M059J (cell line): ENCODE measurements around the gene ANKRD13D. TPM values are rescaled to one million over a fixed set of nuclear protein-coding genes. Genes with fewer than 3 reads are reported as not detected.

ENCODE experiments used
- DNase-seq: peaks from one replicate; pipeline ENCODE4 v3.0.0-alpha.2; 2012; ENCODE audit warnings: low read depth
- total RNA-seq: library from RNA; depleted of rRNA; stranded (reverse); fragments of >200 nt; shearing (Covaris generic); gene quantifications from 2 replicates; pipeline ENCODE4 v1.2.3, GENCODE V29; 2014

ANKRD13D gene
- total RNA-seq, 1 experiment from 2014 or later, result 14.9 TPM

DNA sequence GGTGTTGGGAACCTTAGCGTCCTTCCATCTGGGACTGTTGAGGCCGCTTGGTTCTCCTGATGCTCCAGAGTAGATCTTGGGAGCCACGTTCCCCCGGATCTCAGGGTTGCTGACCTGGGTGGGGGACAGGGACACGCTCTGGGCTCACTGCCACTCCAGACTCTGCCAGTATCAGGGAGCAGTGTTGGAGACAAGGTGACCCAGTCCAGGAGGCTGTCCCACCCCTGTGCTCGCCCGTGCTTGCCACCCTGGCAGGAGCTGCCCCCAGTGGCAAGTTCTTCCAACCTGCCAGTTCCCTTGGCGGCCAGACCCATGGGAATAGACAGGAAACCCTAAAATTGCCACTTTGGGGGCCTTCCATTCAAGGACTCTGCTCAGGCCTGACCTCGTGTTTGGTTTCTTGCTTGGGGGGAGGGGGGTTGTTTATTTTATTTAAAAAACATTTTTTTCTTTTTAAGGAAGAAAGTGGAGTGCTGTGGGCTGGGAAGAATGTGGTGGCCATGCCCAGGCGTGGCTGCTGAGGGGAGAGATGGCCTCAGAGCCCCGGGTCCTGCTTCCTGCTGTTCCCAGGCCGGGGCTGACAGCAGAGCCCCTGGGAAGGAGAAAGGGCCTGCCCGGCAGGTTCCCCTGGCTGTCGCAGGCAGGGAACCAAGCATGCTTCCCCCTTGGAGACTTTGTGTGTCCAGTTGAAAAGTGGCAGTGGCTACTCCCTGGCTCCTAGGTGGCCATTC lies 15.7 kb upstream of the ANKRD13D start:
- DNase-seq, result no peak

DNA sequence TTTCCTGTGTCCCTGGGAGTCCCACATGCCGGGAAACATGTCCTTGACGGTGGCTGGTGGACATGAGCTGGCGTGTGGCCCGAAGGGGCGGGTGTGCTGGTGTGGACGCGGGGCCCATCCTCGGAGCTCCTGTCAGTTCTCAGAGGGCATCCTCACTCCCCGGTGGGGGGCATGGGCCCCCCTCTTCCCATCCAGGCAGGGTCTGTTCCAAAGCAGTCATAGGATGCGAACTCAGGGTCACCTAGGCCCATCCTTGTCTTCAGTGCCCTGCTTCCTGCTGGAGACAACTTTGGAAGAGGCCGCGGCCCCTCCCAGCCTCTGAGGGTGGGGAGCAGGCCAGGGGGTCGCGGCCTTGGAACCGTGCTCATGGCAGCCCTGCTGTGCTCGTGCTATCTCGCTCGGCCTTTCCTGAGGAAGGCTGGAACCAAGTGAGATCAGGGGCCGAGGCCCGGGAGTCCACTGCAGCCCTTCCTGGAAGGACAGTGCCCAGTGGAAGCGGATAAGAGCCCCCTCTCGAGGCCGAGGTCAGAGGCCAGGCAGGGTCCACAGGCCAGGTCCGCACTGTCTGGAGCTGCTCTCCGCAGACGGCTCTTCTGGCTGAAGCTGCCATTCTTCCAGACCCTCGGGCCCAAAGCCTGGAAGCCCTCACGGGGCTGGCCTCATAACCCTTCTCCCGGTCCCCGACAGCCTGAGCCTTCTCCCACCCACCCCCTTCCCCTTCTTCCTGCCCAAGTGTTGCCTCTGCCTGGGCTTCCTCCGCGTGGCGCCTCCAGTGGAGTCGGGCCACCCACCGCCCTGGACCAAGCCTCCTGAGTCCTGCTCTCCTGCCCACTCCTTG lies 14.1 kb upstream of the ANKRD13D start:
- no peak for DNase-seq

DNA sequence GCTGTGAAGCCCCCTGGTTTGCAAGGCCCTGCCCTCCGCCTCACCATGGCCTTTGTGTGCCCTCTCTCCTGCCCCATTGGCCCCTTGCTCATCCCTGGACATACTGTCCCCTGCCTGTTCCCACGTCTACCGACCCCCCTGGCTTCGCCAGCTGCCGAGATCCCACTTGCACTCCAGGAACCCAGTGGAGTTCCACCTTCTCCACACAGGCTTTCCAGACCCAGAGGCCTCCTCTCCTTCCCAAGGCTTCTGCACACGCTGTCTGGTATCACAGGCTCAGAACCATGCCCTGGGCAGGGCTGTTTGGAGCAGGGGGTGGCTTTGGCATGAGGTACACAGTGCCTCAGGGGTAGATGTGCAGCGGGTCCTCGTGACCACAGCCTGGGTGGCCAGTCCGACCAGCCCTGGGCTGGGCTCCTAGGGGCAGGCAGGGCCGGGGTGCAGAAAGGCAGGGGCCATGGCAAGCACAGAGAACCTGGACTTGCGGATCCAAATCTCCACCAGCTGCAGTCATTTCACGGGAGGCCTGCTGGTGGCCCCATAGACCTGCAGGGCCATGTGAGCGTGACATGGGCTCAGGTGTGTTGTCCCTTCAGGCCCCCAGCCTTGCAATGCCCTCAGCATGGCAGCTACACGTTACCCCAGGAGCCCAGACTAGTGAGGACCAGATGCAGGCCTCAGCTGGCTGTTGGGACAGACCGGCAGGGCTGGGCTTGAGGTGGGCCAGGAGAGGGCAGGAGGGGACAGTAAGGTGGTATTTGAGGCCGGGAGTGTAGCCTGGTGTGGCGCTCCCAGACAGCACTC lies 13.3 kb upstream of the ANKRD13D start:
- no peak for DNase-seq

DNA sequence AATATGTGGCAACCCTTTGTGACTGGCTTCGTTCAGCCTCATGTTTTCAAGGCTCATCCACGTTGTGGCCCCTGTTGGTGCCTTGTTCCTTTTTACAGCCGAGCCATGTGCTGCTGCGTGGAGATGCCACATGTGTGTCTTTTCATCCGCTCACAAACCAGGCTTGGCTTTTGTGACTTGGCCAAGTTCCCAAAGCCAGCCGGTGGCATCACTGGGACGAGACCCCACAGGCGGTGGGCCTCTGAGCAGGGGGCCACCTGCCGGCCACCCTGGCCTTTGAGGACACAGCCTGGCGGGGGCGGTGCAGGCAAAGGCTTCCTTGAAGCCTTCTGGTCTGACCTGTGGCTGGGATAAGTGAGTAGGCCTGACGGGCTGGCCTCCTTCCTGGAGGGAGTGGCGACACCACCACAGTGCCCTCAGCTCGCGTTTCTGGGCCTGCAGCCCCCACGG lies 12.3 kb upstream of the ANKRD13D start:
- DNase-seq, result no peak

DNA sequence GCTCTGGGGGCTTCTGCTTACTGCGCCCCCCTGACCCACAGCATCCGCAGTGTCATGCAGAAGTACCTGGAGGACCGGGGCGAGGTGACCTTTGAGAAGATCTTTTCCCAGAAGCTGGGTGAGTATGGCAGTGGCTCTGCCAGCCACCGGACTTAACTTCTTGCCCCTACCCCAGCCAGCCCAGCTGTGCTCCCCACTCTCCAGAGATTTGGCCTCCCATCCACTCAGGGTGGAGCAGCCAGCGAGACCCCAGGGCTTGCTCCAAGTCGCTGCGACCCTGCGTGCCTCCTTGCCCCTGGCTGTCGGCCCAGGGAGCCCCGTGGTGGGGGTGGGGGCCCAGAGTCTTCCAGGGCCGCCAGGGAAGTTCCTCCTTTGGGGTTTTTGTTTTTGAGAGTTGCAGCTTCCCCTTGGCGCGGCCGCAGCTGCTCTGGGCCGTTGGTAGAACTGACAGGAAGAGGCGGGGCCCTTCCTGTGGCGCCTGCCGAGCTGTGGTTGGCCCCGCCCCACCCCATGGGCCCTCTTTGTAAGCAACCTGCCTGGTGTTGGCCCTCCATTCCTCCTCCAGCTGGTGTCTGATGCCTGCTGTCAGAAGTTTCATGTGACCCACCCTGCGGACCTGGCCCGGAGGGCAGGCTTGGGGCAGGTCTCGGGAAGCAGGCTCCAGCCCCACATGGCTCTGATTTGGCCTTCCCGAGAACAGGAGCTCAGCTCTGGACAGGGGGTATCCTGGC lies 11.7 kb upstream of the ANKRD13D start:
- DNase-seq, result no peak

DNA sequence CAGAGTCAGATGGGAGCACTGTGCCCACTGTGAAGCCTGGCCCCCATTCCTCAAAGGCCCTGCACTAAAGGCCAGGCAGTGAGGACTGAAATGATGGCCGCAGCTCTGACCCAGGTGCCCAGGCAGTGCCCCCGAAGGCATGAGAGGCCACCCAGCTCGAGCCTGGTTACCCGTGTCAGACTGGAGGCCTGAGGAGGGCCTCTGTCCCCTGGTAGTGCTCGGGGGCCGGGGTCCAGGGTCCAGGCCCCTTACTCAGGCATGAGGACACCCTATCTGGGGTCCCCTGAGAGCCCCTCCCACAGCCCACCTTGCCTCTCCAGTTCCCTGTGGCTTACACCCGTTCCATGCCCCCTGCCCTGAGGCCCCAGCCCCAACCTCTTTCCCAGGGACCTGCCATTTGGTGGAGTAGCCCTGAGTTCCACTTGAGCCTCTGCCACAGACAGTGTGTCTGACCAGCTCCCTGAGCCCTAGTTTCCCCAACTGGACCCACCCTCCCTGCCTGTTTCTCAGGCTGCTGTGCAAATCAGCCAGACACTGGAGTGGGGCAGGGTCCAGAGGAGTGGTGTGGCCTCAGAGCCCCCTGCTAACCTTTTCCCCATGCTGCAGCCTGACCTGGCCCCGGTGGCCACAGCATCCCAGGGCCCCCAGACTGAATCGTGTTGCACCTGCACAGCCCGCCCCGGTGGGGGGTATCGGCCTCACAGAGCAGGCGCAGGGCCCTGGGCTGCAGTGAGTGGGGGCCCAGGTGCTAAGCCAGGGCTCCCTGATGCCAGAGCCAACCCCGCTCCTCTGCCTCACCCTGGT lies 10.8 kb upstream of the ANKRD13D start:
- no peak for DNase-seq

DNA sequence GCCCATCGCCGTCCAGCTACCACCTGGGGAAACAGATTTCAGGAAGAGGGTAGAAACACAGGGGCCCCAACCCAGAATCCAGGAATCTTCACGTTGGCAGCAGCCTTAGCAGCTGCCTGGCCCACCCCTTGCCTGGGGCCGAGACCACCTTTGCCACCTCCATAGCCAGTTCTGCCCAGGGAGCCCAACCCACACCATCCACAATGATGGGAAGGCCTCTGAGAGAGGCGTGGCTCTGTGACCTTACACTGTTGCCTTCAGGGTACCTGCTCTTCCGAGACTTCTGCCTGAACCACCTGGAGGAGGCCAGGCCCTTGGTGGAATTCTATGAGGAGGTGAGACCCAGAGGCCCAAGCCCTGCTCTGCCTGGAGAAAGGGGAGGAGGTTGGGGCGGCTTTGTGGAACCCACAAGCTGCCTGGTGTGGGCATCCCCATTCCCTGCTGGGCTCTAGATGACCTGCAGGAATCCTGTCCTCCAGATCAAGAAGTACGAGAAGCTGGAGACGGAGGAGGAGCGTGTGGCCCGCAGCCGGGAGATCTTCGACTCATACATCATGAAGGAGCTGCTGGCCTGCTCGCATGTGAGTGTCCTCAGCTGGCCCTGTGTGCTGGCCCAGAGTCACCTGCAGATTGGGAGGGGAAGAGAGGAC lies 10.0 kb upstream of the ANKRD13D start:
- no peak for DNase-seq

DNA sequence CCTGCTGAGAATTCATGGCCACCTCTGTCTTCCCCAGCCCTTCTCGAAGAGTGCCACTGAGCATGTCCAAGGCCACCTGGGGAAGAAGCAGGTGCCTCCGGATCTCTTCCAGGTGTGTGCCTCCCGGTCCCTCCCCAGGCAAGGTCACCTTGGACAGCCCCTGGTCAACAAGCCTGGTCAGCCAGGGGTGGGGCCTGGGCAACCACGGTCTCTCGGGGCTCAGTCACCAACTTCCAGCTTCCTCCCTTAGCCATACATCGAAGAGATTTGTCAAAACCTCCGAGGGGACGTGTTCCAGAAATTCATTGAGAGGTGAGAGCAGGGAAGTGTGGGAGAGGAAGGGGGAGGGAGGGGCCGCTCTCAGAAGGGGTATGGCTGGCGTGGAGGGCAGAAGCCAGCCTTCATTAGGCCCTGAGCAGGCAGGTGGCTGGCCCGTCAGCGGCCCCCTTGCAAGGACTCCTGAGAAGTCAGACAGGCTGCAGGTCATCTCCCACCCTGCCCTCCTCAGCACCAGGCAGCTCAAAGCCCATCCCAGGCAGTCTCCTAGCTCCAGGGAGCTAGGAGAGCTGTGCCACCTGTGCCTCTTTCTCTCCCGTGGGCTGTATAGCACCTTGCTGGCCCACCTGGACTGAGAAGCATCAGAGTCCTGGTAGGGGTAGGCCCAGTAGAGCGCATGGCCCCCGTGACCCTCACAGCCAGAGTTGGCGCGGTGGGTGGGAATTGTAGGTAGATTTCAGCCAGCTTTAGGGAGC lies 9.3 kb upstream of the ANKRD13D start:
- no peak for DNase-seq

DNA sequence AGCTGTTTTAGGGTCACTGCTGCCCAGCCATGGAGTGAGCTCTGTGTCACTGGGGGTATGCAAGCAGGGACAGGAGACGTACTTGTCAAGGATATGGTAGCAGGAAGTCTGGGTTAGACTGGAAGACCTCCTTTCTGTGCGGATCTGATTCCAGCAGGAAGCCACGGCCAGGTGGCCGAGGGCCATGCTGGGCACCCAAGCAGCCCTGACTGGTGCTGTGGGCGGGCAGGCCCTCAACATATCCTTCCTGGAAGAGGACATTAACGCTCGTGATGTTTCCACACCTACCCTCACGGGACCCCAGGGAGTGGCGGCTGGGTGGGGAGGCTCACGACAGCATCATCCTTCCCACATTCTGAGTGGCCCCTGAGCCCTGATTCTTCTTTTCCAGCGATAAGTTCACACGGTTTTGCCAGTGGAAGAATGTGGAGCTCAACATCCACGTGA lies 8.7 kb upstream of the ANKRD13D start:
- no peak for DNase-seq

DNA sequence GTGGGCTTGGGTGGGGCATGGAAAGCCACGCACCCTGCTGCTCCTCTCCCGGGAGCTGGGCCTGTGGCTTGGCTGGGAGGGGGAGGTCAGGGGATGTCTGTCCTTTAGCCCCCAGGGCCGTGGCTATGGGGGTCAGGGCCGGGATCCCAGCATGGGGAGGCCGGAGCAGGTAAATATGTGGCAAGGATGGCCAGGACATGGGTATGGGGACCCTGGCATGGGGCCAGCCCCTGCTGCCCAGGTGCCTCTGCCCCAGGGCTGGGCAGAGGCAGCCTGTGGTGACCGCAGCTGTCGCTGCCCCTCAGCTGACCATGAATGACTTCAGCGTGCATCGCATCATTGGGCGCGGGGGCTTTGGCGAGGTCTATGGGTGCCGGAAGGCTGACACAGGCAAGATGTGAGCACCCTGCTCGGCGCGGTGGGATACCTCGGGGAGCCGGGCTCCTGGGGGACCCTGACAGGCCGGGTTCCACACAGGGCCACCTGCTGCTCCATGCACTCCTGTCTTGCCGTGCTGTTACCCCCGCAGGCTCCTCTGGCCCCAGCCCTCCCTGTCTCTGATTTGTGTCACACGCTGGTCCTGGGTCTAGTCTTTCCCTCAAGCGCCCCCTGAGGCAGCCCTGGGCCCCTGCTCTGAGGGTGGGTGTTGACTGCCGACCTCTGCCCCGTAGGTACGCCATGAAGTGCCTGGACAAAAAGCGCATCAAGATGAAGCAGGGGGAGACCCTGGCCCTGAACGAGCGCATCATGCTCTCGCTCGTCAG lies 8.1 kb upstream of the ANKRD13D start:
- no peak for DNase-seq

DNA sequence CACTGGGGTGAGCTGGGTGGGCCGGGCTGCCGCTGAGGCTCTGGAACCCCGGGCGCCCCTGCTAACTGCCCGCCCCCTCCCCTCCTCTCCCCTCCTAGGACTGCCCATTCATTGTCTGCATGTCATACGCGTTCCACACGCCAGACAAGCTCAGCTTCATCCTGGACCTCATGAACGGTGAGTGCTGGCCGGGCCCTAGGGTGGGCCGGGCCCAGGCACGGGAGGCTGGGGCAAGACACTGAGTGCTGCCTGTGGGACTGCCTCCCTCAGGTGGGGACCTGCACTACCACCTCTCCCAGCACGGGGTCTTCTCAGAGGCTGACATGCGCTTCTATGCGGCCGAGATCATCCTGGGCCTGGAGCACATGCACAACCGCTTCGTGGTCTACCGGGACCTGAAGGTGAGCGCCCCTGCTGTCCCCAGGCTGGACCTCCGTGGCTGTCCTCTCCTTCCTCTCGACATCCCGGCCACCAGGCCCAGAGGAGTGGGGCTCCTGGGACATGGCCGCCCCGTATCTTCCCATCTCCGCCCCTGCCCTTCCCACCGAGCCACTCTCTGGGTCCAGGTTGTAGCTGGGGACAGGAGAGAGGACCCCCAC lies 7.5 kb upstream of the ANKRD13D start:
- DNase-seq, result no peak

DNA sequence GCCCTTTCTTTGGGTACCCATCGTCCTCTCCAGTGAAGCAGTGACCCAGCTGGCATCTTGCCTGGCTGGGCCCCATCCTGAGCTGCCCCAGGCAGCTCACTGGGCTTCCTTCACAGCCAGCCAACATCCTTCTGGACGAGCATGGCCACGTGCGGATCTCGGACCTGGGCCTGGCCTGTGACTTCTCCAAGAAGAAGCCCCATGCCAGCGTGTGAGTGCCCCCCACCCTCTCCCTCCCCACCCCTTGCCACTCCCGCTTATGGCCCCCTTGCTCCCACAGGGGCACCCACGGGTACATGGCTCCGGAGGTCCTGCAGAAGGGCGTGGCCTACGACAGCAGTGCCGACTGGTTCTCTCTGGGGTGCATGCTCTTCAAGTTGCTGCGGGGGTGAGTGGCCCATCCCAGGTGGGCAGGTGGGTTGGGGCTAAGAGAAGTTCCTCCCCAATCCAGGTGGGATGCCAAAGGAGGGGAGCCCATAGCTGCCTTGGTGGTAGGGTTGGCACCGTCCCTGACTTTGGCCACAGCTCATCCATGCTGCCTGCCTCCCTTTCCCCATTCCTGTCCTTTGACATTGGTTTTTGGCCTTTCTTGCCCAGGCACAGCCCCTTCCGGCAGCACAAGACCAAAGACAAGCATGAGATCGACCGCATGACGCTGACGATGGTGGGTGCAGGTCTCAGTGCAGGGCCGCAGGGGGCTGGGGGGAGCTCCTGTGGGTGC lies 6.8 kb upstream of the ANKRD13D start:
- no peak for DNase-seq

DNA sequence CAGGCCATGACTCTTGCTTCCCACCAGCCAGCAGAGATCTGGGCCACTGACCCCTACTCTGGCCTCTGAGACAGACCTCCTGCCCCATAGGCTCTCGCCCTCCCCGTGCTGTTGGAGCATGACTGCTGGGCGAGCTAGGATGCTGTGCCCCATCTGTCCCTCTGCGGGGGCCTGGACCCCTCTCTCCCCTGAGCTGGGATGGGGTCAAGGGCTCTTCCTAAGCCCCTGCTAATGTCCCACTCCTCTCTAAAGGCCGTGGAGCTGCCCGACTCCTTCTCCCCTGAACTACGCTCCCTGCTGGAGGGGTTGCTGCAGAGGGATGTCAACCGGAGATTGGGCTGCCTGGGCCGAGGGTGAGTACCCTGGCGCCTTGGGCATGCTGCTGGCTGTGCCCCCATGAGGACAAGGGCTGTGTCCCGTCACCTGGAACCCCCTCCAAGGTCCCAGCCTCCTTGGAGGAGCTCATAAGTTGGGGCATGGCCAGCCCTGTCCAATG lies 6.2 kb upstream of the ANKRD13D start:
- no peak for DNase-seq

DNA sequence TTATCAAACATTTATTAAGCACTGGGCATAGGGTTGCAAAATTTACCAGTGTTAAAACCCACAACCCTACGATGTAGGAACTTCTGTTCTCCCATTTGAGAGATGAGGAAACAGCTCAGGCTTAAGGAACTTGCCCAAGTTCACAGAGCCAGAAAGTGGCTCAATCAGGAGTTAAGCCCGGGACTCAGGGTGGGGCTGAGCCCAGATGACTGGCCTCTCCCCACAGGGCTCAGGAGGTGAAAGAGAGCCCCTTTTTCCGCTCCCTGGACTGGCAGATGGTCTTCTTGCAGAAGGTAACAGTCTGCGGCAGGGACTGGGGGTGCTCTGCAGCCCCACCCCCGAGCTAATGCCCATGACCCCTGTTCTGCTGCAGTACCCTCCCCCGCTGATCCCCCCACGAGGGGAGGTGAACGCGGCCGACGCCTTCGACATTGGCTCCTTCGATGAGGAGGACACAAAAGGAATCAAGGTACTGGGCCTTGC lies 5.6 kb upstream of the ANKRD13D start:
- DNase-seq, result no peak

DNA sequence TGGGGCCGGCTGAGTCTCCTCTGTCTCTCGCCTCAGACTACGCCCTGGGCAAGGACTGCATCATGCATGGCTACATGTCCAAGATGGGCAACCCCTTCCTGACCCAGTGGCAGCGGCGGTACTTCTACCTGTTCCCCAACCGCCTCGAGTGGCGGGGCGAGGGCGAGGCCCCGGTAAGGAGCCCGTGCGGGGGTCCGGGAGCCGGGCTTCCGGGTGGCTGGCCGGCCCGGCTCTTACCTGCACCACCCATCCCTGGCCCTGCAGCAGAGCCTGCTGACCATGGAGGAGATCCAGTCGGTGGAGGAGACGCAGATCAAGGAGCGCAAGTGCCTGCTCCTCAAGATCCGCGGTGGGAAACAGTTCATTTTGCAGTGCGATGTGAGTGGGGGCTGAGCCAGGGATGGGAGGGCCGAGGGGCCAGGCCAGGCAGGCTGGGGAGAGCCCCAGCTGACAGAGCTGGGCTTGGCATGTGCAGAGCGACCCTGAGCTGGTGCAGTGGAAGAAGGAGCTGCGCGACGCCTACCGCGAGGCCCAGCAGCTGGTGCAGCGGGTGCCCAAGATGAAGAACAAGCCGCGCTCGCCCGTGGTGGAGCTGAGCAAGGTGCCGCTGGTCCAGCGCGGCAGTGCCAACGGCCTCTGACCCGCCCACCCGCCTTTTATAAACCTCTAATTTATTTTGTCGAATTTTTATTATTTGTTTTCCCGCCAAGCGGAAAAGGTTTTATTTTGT lies 4.1 kb upstream of the ANKRD13D start:
- no peak for DNase-seq
